PC-9 (cell line): ENCODE results near the gene ANXA3.

Experiments
- CTCF ChIP-seq: fragments of 200-600 bp; sonication (generic); conservative IDR thresholded peaks from 2 replicates; pipeline ENCODE4 v1.6.1; 2017; ENCODE audit warnings: mixed run types, antibody characterized with exemption, mild to moderate bottlenecking, moderate library complexity
- EZH2 ChIP-seq: fragments of 200-600 bp; sonication (generic); IDR thresholded peaks from 2 replicates; pipeline ENCODE4 v1.8.0; 2017; ENCODE audit warnings: antibody characterized with exemption, low read depth

DNA sequence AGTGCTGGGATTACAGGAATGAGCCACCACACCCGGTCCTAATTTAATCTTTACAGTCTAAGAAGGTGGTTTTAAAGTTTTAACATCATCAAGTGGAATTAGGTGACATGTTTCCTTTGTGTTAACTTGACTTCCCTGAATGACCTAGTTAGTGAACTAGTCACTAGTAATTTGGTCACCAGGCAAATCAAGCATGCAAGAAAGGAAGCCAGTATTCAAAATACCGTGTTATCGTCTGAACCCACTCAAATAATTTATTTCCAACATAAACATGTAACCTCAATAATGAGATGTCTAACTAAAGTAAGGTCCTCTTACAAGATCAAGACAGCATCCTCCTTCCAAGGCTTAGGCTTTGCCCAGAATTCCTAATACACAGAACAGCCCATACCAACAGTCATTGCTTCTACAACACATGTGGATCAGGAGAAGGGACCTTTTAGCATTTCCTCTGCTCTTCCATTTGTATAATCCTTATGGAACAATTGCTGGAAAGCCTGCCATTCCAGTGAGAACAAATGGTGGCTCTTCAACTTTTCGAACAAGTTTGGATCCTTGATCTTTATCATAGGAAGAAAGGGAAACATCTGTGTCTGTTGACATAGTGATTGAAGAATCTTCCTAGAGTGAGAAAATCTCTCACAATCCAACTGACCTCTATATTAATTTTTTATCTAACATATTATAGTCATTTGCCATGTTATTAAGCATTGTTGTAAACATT, 97.2 kb downstream of the ANXA3 start:
- TF ChIP-seq CTCF (no peak), EZH2 (no peak)
